Measurements from ENCODE around the gene KCNIP3. TPM values are rescaled to one million over a fixed set of nuclear protein-coding genes. Genes with fewer than 3 reads are reported as not detected.
A peak's percentile ranks its signal among the peaks of the same experiment; 100 is the strongest.

The KCNIP3 gene
- total RNA-seq, 1 experiment from 2014 or later, result 0.47 TPM

GRCh38 chr2:95380731-95381130, 83.6 kb downstream of the KCNIP3 start:
- Histone ChIP-seq H3K27ac (no peak overlapping the region), H3K4me3 (no peak overlapping the region), H3K36me3 (no peaks in the 10 kb centered on the region), H3K4me1 (replicated peaks) (no peaks in the 10 kb centered on the region), H3K27me3 (replicated peaks) (no peaks in the 10 kb centered on the region), H3K9me3 (replicated peaks) (no peaks in the 10 kb centered on the region)
- no peak for DNase-seq (ENCODE audit: low read depth in 1 of 2, low spot score in 2 of 2)

- no peaks in the 10 kb centered on the region for H3K27me3 ChIP-seq (replicated peaks)
- H3K4me1 ChIP-seq (replicated peaks), result no peaks in the 10 kb centered on the region
- DNase-seq (ENCODE audit: low read depth in 1 of 2, low spot score in 2 of 2), result no peak
- no peak overlapping the region for H3K4me3 ChIP-seq
- H3K27ac ChIP-seq, result no peak overlapping the region
- no peaks in the 10 kb centered on the region for H3K36me3 ChIP-seq
- H3K9me3 ChIP-seq (replicated peaks), result no peaks in the 10 kb centered on the region
Observed at GRCh38 chr2:95381212-95382191, 84.4 kb downstream of the KCNIP3 start.

- no peak for DNase-seq (ENCODE audit: low read depth in 1 of 2, low spot score in 2 of 2)
Observed at GRCh38 chr2:95382192-95382591, 85.0 kb downstream of the KCNIP3 start.

GRCh38 chr2:95382686-95383634, 85.8 kb downstream of the KCNIP3 start:
- no peak overlapping the region for H3K27ac ChIP-seq
- peak in 1 of 2 experiments; percentile 36 for DNase-seq (ENCODE audit: low read depth in 1 of 2, low spot score in 2 of 2)
- H3K4me1 ChIP-seq (replicated peaks), result no peaks in the 10 kb centered on the region
- H3K27me3 ChIP-seq (replicated peaks), result no peaks in the 10 kb centered on the region
- H3K4me3 ChIP-seq, result no peak overlapping the region
- H3K9me3 ChIP-seq (replicated peaks), result no peaks in the 10 kb centered on the region
- no peaks in the 10 kb centered on the region for H3K36me3 ChIP-seq

More at GRCh38 chr2:95382192-95382591, 85.0 kb downstream of the KCNIP3 start:
- no peak overlapping the region for H3K4me3 ChIP-seq
- no peaks in the 10 kb centered on the region for H3K4me1 ChIP-seq (replicated peaks)
- no peaks in the 10 kb centered on the region for H3K36me3 ChIP-seq
- H3K9me3 ChIP-seq (replicated peaks), result no peaks in the 10 kb centered on the region
- H3K27me3 ChIP-seq (replicated peaks), result no peaks in the 10 kb centered on the region
- H3K27ac ChIP-seq, result no peak overlapping the region

- no peak overlapping the region for H3K27ac ChIP-seq
- H3K4me1 ChIP-seq (replicated peaks), result no peaks in the 10 kb centered on the region
- no peaks in the 10 kb centered on the region for H3K27me3 ChIP-seq (replicated peaks)
- H3K4me3 ChIP-seq, result no peak overlapping the region
- no peaks in the 10 kb centered on the region for H3K9me3 ChIP-seq (replicated peaks)
- H3K36me3 ChIP-seq, result no peaks in the 10 kb centered on the region
- DNase-seq (ENCODE audit: low read depth in 1 of 2, low spot score in 2 of 2), result peak in 1 of 2 experiments; percentile 39
Observed at GRCh38 chr2:95383635-95384027, 86.5 kb downstream of the KCNIP3 start.

GRCh38 chr2:95384854-95385569, 87.9 kb downstream of the KCNIP3 start:
- Histone ChIP-seq H3K9me3 (replicated peaks) (no peaks in the 10 kb centered on the region), H3K4me1 (replicated peaks) (no peaks in the 10 kb centered on the region), H3K27me3 (replicated peaks) (no peaks in the 10 kb centered on the region), H3K27ac (no peak overlapping the region), H3K4me3 (no peak overlapping the region), H3K36me3 (no peaks in the 10 kb centered on the region)
- DNase-seq (ENCODE audit: low read depth in 1 of 2, low spot score in 2 of 2), result peak in 1 of 2 experiments; percentile 36

GRCh38 chr2:95385570-95385984, 88.4 kb downstream of the KCNIP3 start:
- H3K4me3 ChIP-seq, result no peak overlapping the region
- H3K27me3 ChIP-seq (replicated peaks), result no peaks in the 10 kb centered on the region
- H3K4me1 ChIP-seq (replicated peaks), result no peaks in the 10 kb centered on the region
- no peaks in the 10 kb centered on the region for H3K9me3 ChIP-seq (replicated peaks)
- peak in 1 of 2 experiments; percentile 39 for DNase-seq (ENCODE audit: low read depth in 1 of 2, low spot score in 2 of 2)
- no peak overlapping the region for H3K27ac ChIP-seq
- H3K36me3 ChIP-seq, result no peaks in the 10 kb centered on the region

GRCh38 chr2:95386031-95386430, 88.9 kb downstream of the KCNIP3 start:
- Histone ChIP-seq H3K4me1 (replicated peaks) (no peaks in the 10 kb centered on the region), H3K4me3 (no peak overlapping the region), H3K27me3 (replicated peaks) (no peaks in the 10 kb centered on the region), H3K27ac (no peak overlapping the region), H3K36me3 (no peaks in the 10 kb centered on the region), H3K9me3 (replicated peaks) (no peaks in the 10 kb centered on the region)
- peak in 1 of 2 experiments; percentile 28 for DNase-seq (ENCODE audit: low read depth in 1 of 2, low spot score in 2 of 2)

- no peak overlapping the region for H3K4me3 ChIP-seq
- DNase-seq (ENCODE audit: low read depth in 1 of 2, low spot score in 2 of 2), result peak in 1 of 2 experiments; percentile 1
Observed at GRCh38 chr2:95387358-95387757, 90.2 kb downstream of the KCNIP3 start.

GRCh38 chr2:95388091-95388692, 91.0 kb downstream of the KCNIP3 start:
- H3K27me3 ChIP-seq (replicated peaks), result no peaks in the 10 kb centered on the region
- DNase-seq (ENCODE audit: low read depth in 1 of 2, low spot score in 2 of 2), result peak in 1 of 2 experiments; percentile 31
- H3K27ac ChIP-seq, result no peak overlapping the region
- no peaks in the 10 kb centered on the region for H3K9me3 ChIP-seq (replicated peaks)
- H3K36me3 ChIP-seq, result no peaks in the 10 kb centered on the region
- H3K4me1 ChIP-seq (replicated peaks), result no peaks in the 10 kb centered on the region
- H3K4me3 ChIP-seq, result no peak overlapping the region

More at GRCh38 chr2:95387358-95387757, 90.2 kb downstream of the KCNIP3 start:
- no peaks in the 10 kb centered on the region for H3K9me3 ChIP-seq (replicated peaks)
- no peaks in the 10 kb centered on the region for H3K4me1 ChIP-seq (replicated peaks)
- no peaks in the 10 kb centered on the region for H3K27me3 ChIP-seq (replicated peaks)
- H3K36me3 ChIP-seq, result no peaks in the 10 kb centered on the region
- no peak overlapping the region for H3K27ac ChIP-seq

GRCh38 chr2:95388856-95389244, 91.7 kb downstream of the KCNIP3 start:
- H3K9me3 ChIP-seq (replicated peaks), result no peaks in the 10 kb centered on the region
- H3K36me3 ChIP-seq, result no peaks in the 10 kb centered on the region
- H3K4me3 ChIP-seq, result no peak overlapping the region
- H3K27ac ChIP-seq, result no peak overlapping the region
- DNase-seq (ENCODE audit: low read depth in 1 of 2, low spot score in 2 of 2), result no peak
- H3K27me3 ChIP-seq (replicated peaks), result no peaks in the 10 kb centered on the region
- no peaks in the 10 kb centered on the region for H3K4me1 ChIP-seq (replicated peaks)

GRCh38 chr2:95389245-95390119, 92.3 kb downstream of the KCNIP3 start:
- no peak overlapping the region for H3K4me3 ChIP-seq
- peak in 1 of 2 experiments; percentile 45 for DNase-seq (ENCODE audit: low read depth in 1 of 2, low spot score in 2 of 2)
- no peaks in the 10 kb centered on the region for H3K9me3 ChIP-seq (replicated peaks)
- no peaks in the 10 kb centered on the region for H3K4me1 ChIP-seq (replicated peaks)
- no peaks in the 10 kb centered on the region for H3K27me3 ChIP-seq (replicated peaks)
- no peak overlapping the region for H3K27ac ChIP-seq
- H3K36me3 ChIP-seq, result no peaks in the 10 kb centered on the region
